Choroid plexus epithelial cell (primary cell): ENCODE measurements around the gene OXNAD1.

Experiments
- DNase-seq: peaks from one replicate; pipeline ENCODE4 v3.0.0-alpha.2; 2010; ENCODE audit warnings: low read depth
- H3K4me3 ChIP-seq: 2 replicates; pipeline ENCODE4 v1.5.1; 2011; ENCODE audit warnings: low read depth, mild to moderate bottlenecking, control low read depth, low read length, moderate library complexity
- TF ChIP-seq, protein P1 (sequence below): conservative IDR thresholded peaks from 2 replicates; pipeline ENCODE4 v1.5.1; 2011; ENCODE audit warnings: low read depth, mild to moderate bottlenecking, control low read depth, inconsistent platforms, low read length, moderate library complexity

The OXNAD1 gene

DNA sequence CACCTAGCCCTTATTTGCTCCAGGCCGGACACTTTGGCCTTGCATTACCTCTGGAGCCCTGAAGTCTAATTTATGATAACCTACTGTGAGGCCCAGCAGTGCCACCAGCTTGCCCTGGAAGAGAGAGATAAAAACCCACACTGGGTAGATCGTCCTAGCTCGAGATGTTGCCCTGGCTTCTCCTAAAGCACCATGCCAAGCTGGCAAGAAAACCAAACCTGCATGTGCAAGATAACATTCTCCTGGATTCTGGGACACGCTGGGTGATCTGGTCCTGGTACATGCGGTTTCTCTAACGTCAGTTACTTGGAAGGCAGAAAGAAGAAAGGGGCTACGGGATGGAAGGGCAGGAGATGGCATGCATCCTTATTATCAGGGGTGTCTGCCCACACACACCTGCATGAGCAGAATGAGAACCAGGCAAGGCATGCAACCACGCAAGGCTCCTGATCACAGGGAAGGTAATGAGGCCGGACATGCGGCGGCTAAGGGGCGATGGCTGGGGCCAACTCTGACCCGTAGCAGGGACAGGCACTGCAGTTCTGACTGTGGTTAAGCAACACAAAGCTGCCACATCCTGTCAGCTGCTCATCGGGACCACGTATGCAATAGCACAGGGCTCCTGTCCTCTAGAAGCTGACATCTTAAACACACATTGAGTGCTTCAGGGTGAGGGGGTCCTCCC lies 73.0 kb downstream of the OXNAD1 start:
- TF ChIP-seq, protein P1, sequence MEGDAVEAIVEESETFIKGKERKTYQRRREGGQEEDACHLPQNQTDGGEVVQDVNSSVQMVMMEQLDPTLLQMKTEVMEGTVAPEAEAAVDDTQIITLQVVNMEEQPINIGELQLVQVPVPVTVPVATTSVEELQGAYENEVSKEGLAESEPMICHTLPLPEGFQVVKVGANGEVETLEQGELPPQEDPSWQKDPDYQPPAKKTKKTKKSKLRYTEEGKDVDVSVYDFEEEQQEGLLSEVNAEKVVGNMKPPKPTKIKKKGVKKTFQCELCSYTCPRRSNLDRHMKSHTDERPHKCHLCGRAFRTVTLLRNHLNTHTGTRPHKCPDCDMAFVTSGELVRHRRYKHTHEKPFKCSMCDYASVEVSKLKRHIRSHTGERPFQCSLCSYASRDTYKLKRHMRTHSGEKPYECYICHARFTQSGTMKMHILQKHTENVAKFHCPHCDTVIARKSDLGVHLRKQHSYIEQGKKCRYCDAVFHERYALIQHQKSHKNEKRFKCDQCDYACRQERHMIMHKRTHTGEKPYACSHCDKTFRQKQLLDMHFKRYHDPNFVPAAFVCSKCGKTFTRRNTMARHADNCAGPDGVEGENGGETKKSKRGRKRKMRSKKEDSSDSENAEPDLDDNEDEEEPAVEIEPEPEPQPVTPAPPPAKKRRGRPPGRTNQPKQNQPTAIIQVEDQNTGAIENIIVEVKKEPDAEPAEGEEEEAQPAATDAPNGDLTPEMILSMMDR = no peak
- DNase-seq = peak; percentile 30
- no peak overlapping the region for H3K4me3 ChIP-seq

DNA sequence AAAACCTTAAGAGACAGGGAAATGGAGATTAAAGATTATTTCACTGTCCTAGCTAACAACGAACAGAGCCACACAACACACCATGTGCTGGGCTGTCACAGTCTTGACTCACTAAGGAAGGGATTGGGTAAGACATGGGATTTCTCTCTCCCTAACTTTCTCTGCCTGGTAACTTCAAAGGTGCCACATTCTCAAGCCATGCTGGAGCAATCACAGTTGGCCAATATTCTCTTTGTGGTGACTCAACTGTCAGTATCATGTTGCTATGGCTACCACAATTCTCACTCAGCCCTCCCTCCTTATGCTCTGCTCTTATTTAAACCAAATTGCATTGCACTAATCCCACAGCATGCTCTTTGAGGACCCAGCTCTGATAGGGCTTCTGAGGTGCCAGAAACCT lies 74.0 kb downstream of the OXNAD1 start:
- TF ChIP-seq, protein P1 = no peak
- DNase-seq = peak; percentile 97
- no peak overlapping the region for H3K4me3 ChIP-seq

DNA sequence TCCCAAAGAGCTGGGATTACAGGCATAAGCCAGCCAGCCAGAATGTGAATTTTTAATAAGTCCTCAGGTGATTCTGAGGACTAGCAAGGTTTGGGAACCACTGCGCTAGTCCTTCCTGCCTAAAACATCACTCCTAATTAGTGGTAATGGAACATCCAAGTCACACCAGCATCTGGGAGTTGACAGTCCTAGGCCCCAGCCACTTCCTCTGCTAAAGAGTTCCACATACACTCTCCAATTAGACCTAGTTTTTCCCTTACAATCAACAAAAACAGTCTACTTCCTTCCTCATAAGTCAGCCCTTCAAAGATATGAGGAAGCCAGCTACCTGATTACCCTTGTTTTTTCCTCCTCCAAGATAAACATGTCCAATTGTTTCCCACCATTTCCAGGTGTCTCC lies 78.1 kb downstream of the OXNAD1 start:
- no peak overlapping the region for H3K4me3 ChIP-seq
- DNase-seq = no peak
- TF ChIP-seq, protein P1 = no peak

DNA sequence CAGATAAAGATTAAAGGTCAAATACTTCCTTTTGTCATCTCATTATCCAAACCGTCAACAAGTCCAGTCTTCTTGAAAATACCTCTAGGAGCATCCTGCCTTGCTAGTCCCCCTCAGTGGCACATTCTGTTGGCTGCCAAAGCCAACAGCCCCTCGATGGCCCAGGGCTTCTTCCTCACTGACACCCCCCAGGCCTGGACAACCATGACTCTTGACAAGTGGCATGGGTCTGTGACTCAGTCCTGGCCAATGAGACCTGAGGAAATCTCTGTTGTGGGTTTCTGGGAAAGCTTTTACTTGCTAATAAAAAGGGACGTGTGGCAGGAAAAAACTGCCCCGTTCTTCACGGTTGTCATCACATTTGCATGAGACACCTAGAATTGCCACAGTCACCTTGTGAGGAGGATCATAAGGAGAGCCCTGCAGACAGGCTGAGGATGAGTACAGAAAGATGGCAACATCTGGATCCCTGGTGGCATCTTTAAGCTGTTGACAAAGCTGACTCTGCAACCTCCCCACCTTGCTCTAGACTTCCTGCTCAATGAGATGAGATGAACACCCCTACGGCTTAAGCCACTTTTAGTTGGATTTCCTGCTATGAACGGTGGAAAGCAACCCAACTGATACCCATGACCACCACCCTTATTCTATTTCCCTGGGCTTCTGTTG lies 81.5 kb downstream of the OXNAD1 start:
- DNase-seq = no peak
- H3K4me3 ChIP-seq = no peak overlapping the region
- TF ChIP-seq, protein P1 = no peak

DNA sequence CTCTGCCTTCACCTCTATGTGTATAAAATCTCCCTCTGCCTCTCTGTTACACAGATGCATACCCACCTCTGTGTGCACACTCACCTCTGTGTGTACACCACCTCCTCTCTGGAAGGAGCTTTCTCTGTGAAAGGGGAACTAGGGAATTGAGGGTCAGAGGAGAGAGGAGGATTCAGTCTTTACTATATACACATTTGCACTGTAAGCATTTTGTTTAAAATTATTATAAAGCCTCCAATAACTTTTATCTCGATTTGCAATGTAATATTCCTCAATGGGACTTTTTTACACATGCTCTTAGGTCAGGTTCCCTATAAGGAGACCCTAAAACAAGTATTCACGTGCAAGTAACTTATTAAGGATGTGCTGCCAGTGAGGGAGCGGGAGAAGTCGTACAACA lies 82.5 kb downstream of the OXNAD1 start:
- TF ChIP-seq, protein P1 = no peak
- H3K4me3 ChIP-seq = no peak overlapping the region
- no peak for DNase-seq

DNA sequence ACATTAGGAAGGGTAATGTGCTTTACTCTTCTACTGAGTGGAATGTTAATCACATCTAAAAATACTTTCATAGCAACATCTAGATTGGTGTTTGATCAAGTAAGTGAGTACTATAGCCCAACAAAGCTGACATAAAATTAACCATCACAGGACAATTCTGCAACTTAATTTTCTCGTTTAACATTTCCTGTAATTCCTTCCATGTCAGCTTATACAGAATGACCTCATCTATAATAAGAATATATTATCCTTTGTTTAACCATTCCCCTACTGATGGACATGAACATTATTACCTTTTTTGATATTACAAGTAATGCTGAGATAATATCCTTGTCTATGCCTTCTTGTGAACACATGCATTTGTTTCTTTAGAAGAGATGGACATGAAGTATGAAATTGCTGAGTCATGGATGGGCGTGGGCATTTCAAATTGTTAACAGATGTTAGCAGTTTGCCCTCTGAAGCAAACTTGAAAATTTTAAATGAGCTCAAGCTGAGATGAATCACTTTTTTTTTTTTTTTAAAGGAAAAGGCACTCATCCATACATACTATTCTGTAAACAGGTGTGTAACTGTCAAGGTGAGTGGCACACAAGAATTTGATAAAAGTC lies 85.1 kb downstream of the OXNAD1 start:
- TF ChIP-seq, protein P1 = no peak
- H3K4me3 ChIP-seq = no peak overlapping the region
- DNase-seq = peak; percentile 54
